ENCODE measurements around the gene SPATS2L.

- TF ChIP-seq POLR2A (IDR thresholded peaks at IDR 0.05; ENCODE audit: low read depth, low read length) (no peak), TAF1 (IDR thresholded peaks at IDR 0.05; ENCODE audit: borderline replicate concordance, low read depth, low read length) (no peak), POLR2AphosphoS5 (IDR thresholded peaks at IDR 0.05; ENCODE audit: low read depth, low read length) (no peak)
These were observed 152.6 kb downstream of the SPATS2L start for GRCh38 chr2:200459101-200459500.

Data from GM12892 (cell line).